Measurements from ENCODE around the gene GPR21.

Gene GPR21

GRCh38 chr9:123033352-123033751 is at the start of gene GPR21:
Gene GPR21 (plus strand): TSS chr9:123033667. CDS start chr9:123034567, 900 bp downstream.
- DNase-seq: no peak

- no peak for DNase-seq
Measured at GRCh38 chr9:122986010-122986409, 47.5 kb upstream of the GPR21 start.

- DNase-seq: no peak
Measured at GRCh38 chr9:122988141-122988540, 45.3 kb upstream of the GPR21 start.

GRCh38 chr9:122988920-122989621 is 44.4 kb upstream of the GPR21 start:
- no peak for DNase-seq

- peak; percentile 19 to 43 for DNase-seq
Measured at GRCh38 chr9:122991370-122991830, 42.1 kb upstream of the GPR21 start.

- no peak for DNase-seq
Measured at GRCh38 chr9:122996586-122996985, 36.9 kb upstream of the GPR21 start.

GRCh38 chr9:122998448-122998847 is 35.0 kb upstream of the GPR21 start:
- DNase-seq: no peak

GRCh38 chr9:123000371-123001068 is 32.9 kb upstream of the GPR21 start:
- DNase-seq: no peak

- DNase-seq: no peak
Measured at GRCh38 chr9:123002754-123003153, 30.7 kb upstream of the GPR21 start.

GRCh38 chr9:123003466-123003865 is 30.0 kb upstream of the GPR21 start:
- no peak for DNase-seq

- no peak for DNase-seq
Measured at GRCh38 chr9:123005964-123006363, 27.5 kb upstream of the GPR21 start.

GRCh38 chr9:123007269-123007668 is 26.2 kb upstream of the GPR21 start:
- DNase-seq: no peak

GRCh38 chr9:123008909-123009308 is 24.6 kb upstream of the GPR21 start:
- no peak for DNase-seq

- DNase-seq: no peak
Measured at GRCh38 chr9:123011380-123011779, 22.1 kb upstream of the GPR21 start.

GRCh38 chr9:123011878-123012528 is 21.5 kb upstream of the GPR21 start:
- no peak for DNase-seq

GRCh38 chr9:123016631-123017030 is 16.8 kb upstream of the GPR21 start:
- no peak for DNase-seq

GRCh38 chr9:123020796-123021195 is 12.7 kb upstream of the GPR21 start:
- DNase-seq: no peak

GRCh38 chr9:123026425-123026824 is 7.0 kb upstream of the GPR21 start:
- DNase-seq: no peak

- no peak for DNase-seq
Measured at GRCh38 chr9:123027517-123027916, 6.0 kb upstream of the GPR21 start.

GRCh38 chr9:123028136-123028535 is 5.3 kb upstream of the GPR21 start:
- no peak for DNase-seq

GRCh38 chr9:123028973-123029372 is 4.5 kb upstream of the GPR21 start:
- no peak for DNase-seq

GRCh38 chr9:123031963-123032362 is 1.5 kb upstream of the GPR21 start:
- no peak for DNase-seq

- DNase-seq: no peak
Measured at GRCh38 chr9:123033864-123034601, 566 bp downstream of the GPR21 start.
